Thymus (tissue), 14 donors: ENCODE data around the gene SEC14L2. TPM values are rescaled to one million over a fixed set of nuclear protein-coding genes. Genes with fewer than 3 reads are reported as not detected.
A peak's percentile ranks its signal among the peaks of the same experiment; 100 is the strongest.

ENCODE experiments used
- DNase-seq, 9 donors: peaks; one replicate each; pipeline ENCODE4 v3.0.0-alpha.2; 2013; ENCODE audit warnings: low spot score in 9 of 9, low read depth in 6 of 9, missing footprints in 1 of 9
- H3K27ac ChIP-seq, 2 donors: one replicate each; pipeline ENCODE4 v1.5.1; 2013; ENCODE audit warnings: control low read depth in 1 of 2, low read depth in 1 of 2, low read length in 1 of 2, mild to moderate bottlenecking in 1 of 2, moderate library complexity in 1 of 2
- H3K27me3 ChIP-seq, 2 donors: one replicate each; pipeline ENCODE4 v1.5.1; 2013; ENCODE audit warnings: low read length in 1 of 2; ENCODE audit not compliant: control insufficient read depth in 2 of 2, insufficient read depth in 1 of 2
- H3K36me3 ChIP-seq, 2 donors: one replicate each; pipeline ENCODE4 v1.5.1; 2013; ENCODE audit warnings: low read length in 1 of 2, mild to moderate bottlenecking in 1 of 2, moderate library complexity in 1 of 2; ENCODE audit not compliant: control insufficient read depth in 2 of 2, insufficient read depth in 2 of 2
- H3K4me1 ChIP-seq, 2 donors: one replicate each; pipeline ENCODE4 v1.5.1; 2013; ENCODE audit warnings: low read length in 2 of 2; ENCODE audit not compliant: control insufficient read depth in 2 of 2, insufficient read depth in 2 of 2
- H3K4me3 ChIP-seq, 2 donors: one replicate each; pipeline ENCODE4 v1.5.1; 2013; ENCODE audit warnings: low read length in 2 of 2, control low read depth in 1 of 2, mild to moderate bottlenecking in 1 of 2
- H3K9me3 ChIP-seq, 2 donors: one replicate each; pipeline ENCODE4 v1.5.1; 2013; ENCODE audit warnings: low read length in 1 of 2, mild to moderate bottlenecking in 1 of 2; ENCODE audit not compliant: control insufficient read depth in 2 of 2, insufficient read depth in 1 of 2
- WGBS: extraction: QIAGEN DNeasy Blood & Tissue Kit; methylation state at CpG from one replicate; pipeline ENCODE4 v1.1.7; 2013; 5-methylcytosine and 5-hydroxymethylcytosine counted together
- long read RNA-seq, 10 donors: transcript quantifications; one replicate each; lab custom pipeline, GENCODE V29; 2026
- polyA plus RNA-seq: library from polyadenylated mRNA; stranded (reverse); fragments of 200-250 nt; gene quantifications from one replicate; pipeline ENCODE4 v1.2.3, GENCODE V29; 2013
- total RNA-seq: library from RNA; stranded (reverse); fragments of 120-200 nt; gene quantifications from one replicate; pipeline ENCODE4 v1.2.4, GENCODE V29; 2013
- donor health status: healthy.

Gene SEC14L2
- 7.2 TPM for total RNA-seq
- 6.2 TPM for polyA plus RNA-seq
- long read RNA-seq, donor 1 = 0 reads
- long read RNA-seq, donor 2, full-length matches to known transcripts = 1 of 1 reads
- long read RNA-seq, donor 2, partial matches to known transcripts = 0 of 1 reads
- long read RNA-seq, donor 2, other reads (novel, unspliced or antisense) = 0 of 1 reads
- long read RNA-seq, donor 3, full-length matches to known transcripts = 1 of 1 reads
- long read RNA-seq, donor 3, partial matches to known transcripts = 0 of 1 reads
- long read RNA-seq, donor 3, other reads (novel, unspliced or antisense) = 0 of 1 reads
- long read RNA-seq, donor 4 = 0 reads
- long read RNA-seq, donor 5, full-length matches to known transcripts = 3 of 3 reads
- long read RNA-seq, donor 5, partial matches to known transcripts = 0 of 3 reads
- long read RNA-seq, donor 5, other reads (novel, unspliced or antisense) = 0 of 3 reads
- long read RNA-seq, donor 6, full-length matches to known transcripts = 1 of 1 reads
- long read RNA-seq, donor 6, partial matches to known transcripts = 0 of 1 reads
- long read RNA-seq, donor 6, other reads (novel, unspliced or antisense) = 0 of 1 reads
- long read RNA-seq, donor 7 = 0 reads
- long read RNA-seq, donor 8 = 0 reads
- long read RNA-seq, donor 9, full-length matches to known transcripts = 1 of 1 reads
- long read RNA-seq, donor 9, partial matches to known transcripts = 0 of 1 reads
- long read RNA-seq, donor 9, other reads (novel, unspliced or antisense) = 0 of 1 reads
- long read RNA-seq, donor 10 = 0 reads

GRCh38 chr22:30396871-30397655 lies at the start of gene SEC14L2:
Gene SEC14L2 (plus strand): TSS chr22:30397018. CDS start chr22:30397117, 99 bp downstream.
- Histone ChIP-seq H3K36me3 (peaks cover 0 to 3% of the 10 kb centered on the region in 2 donors), H3K27ac (no peak within 1 kb of the TSS), H3K4me3 (peak within 1 kb of the TSS; percentile 54 to 66), H3K4me1 (peaks cover 32 to 72% of the 10 kb centered on the region in 2 donors), H3K9me3 (no peaks in the 10 kb centered on the region), H3K27me3 (peaks cover 0 to 21% of the 10 kb centered on the region in 2 donors)
- DNase-seq = peak in 1 of 9 donors; percentile 67
- 2% methylated on average over 56 of the region's 56 CpGs for WGBS

GRCh38 chr22:30347255-30347892 lies 49.4 kb upstream of the SEC14L2 start:
- no peak for DNase-seq
- Histone ChIP-seq H3K36me3 (peaks cover 80 to 97% of the 10 kb centered on the region in 2 donors), H3K9me3 (no peaks in the 10 kb centered on the region), H3K4me3 (no peak overlapping the region), H3K27ac (peak overlapping the region in 1 of 2 donors; percentile 47), H3K4me1 (peaks cover 0 to 14% of the 10 kb centered on the region in 2 donors), H3K27me3 (no peaks in the 10 kb centered on the region)
- WGBS = 81% methylated on average over 5 of the region's 5 CpGs

- Histone ChIP-seq H3K27me3 (no peaks in the 10 kb centered on the region), H3K4me3 (no peak overlapping the region), H3K4me1 (peaks cover 0 to 14% of the 10 kb centered on the region in 2 donors), H3K9me3 (no peaks in the 10 kb centered on the region), H3K27ac (peak overlapping the region; percentile 21 to 81), H3K36me3 (peaks cover 80 to 95% of the 10 kb centered on the region in 2 donors)
- DNase-seq = no peak
- WGBS = 99% methylated on average over 4 of the region's 4 CpGs
Observed at GRCh38 chr22:30348404-30348803, 48.4 kb upstream of the SEC14L2 start.

GRCh38 chr22:30348809-30349208 lies 48.0 kb upstream of the SEC14L2 start:
- H3K27me3 ChIP-seq = no peaks in the 10 kb centered on the region
- WGBS = 94% methylated on average over 4 of the region's 4 CpGs
- H3K9me3 ChIP-seq = no peaks in the 10 kb centered on the region
- peaks cover 77 to 94% of the 10 kb centered on the region in 2 donors for H3K36me3 ChIP-seq
- peaks cover 0 to 14% of the 10 kb centered on the region in 2 donors for H3K4me1 ChIP-seq
- peak overlapping the region in 1 of 2 donors; percentile 81 for H3K27ac ChIP-seq
- H3K4me3 ChIP-seq = no peak overlapping the region
- DNase-seq = peak in 1 of 9 donors; percentile 13

GRCh38 chr22:30351226-30351625 lies 45.6 kb upstream of the SEC14L2 start:
- H3K27me3 ChIP-seq = no peaks in the 10 kb centered on the region
- H3K27ac ChIP-seq = no peak overlapping the region
- H3K9me3 ChIP-seq = no peaks in the 10 kb centered on the region
- no peak overlapping the region for H3K4me3 ChIP-seq
- no peak for DNase-seq
- H3K36me3 ChIP-seq = peaks cover 53 to 79% of the 10 kb centered on the region in 2 donors
- peaks cover 12 to 30% of the 10 kb centered on the region in 2 donors for H3K4me1 ChIP-seq
- 95% methylated on average over 3 of the region's 3 CpGs for WGBS

GRCh38 chr22:30354644-30355043 lies 42.2 kb upstream of the SEC14L2 start:
- peaks cover 35 to 48% of the 10 kb centered on the region in 2 donors for H3K36me3 ChIP-seq
- WGBS = 87% methylated on average over 5 of the region's 5 CpGs
- H3K4me1 ChIP-seq = peaks cover 15 to 26% of the 10 kb centered on the region in 2 donors
- H3K27me3 ChIP-seq = no peaks in the 10 kb centered on the region
- no peak overlapping the region for H3K4me3 ChIP-seq
- H3K27ac ChIP-seq = no peak overlapping the region
- no peak for DNase-seq
- H3K9me3 ChIP-seq = no peaks in the 10 kb centered on the region

GRCh38 chr22:30356449-30357235 lies 40.2 kb upstream of the SEC14L2 start, which contains the start of the genes CCDC157 and SF3A1:
Gene CCDC157 (plus strand): TSS chr22:30357007. CDS start chr22:30366001, 8,994 bp downstream.
Gene SF3A1 (minus strand): TSS chr22:30356894. CDS start chr22:30356792, 102 bp downstream.
- under 1% methylated on average over 91 of the region's 91 CpGs for WGBS
- DNase-seq = peak; percentile 61 to 91 (median 82)
- H3K4me3 ChIP-seq = peak within 1 kb of the TSS; percentile 94 to 98
- peak within 1 kb of the TSS; percentile 86 to 98 for H3K27ac ChIP-seq
- H3K36me3 ChIP-seq = peaks cover 17 to 28% of the 10 kb centered on the region in 2 donors
- H3K9me3 ChIP-seq = no peaks in the 10 kb centered on the region
- H3K4me1 ChIP-seq = peaks cover 15 to 31% of the 10 kb centered on the region in 2 donors
- no peaks in the 10 kb centered on the region for H3K27me3 ChIP-seq

GRCh38 chr22:30357236-30357570 lies 39.6 kb upstream of the SEC14L2 start:
- Histone ChIP-seq H3K27me3 (no peaks in the 10 kb centered on the region), H3K9me3 (no peaks in the 10 kb centered on the region), H3K4me3 (peak overlapping the region; percentile 94 to 98), H3K27ac (peak overlapping the region in 1 of 2 donors; percentile 60), H3K4me1 (peaks cover 15 to 37% of the 10 kb centered on the region in 2 donors), H3K36me3 (peaks cover 12 to 22% of the 10 kb centered on the region in 2 donors)
- 4% methylated on average over 9 of the region's 9 CpGs for WGBS
- DNase-seq = peak in 4 of 9 donors; percentile 23 to 56 (median 32)
